Endothelial cell of umbilical vein (primary cell): Measurements from ENCODE around the gene MMP24. TPM values are rescaled to one million over a fixed set of nuclear protein-coding genes. Genes with fewer than 3 reads are reported as not detected.

ENCODE experiments used
- BruUV-seq: library from RNA; stranded (reverse); fragments of 400-500 nt; replicated peaks from 2 replicates; lab custom pipeline; 2021; lab: Mats Ljungman, UMichigan
- CTCF ChIA-PET: fragments of 300-600, 350-600 bp; sonication (Branson Sonifier 250); formaldehyde crosslinking; loops from one replicate; lab custom pipeline; 2021; ENCODE audit warnings: antibody characterized with exemption, inconsistent platforms; lab: Charles Lee
- POLR2A ChIA-PET: fragments of 300-600, 350-600 bp; sonication (Branson Sonifier 250); formaldehyde crosslinking; loops from one replicate; lab custom pipeline; 2021; ENCODE audit warnings: antibody characterized with exemption, inconsistent platforms; lab: Charles Lee
- DNase-seq: peaks from one replicate; pipeline ENCODE4 v3.0.0-alpha.2; 2011; ENCODE audit warnings: low read depth, low spot score
- FAIRE-seq: peaks from 2 replicates; lab custom pipeline; 2011; peaks lifted over from hg19 to GRCh38; lab: Jason Lieb, UNC
- H2AFZ ChIP-seq: 2 replicates; pipeline ENCODE4 v1.6.0; 2012; ENCODE audit warnings: low read depth, low read length, control low read depth, inconsistent platforms
- H3K27ac ChIP-seq: 2 replicates; pipeline ENCODE4 v1.5.1; 2011; ENCODE audit warnings: low read depth, mild to moderate bottlenecking, control low read depth, low read length, moderate library complexity; ENCODE audit not compliant: insufficient read depth
- H3K27me3 ChIP-seq, 2 experiments: 2 replicates each; pipeline versions ENCODE4 v1.6.0 to v1.6.1; 2011; ENCODE audit warnings: low read length in 2 of 2, mixed read lengths in 1 of 2; ENCODE audit not compliant: control insufficient read depth in 2 of 2, insufficient read depth in 2 of 2
- H3K36me3 ChIP-seq, 2 experiments: 2 replicates in 1 of 2; 3 replicates in 1 of 2; pipeline ENCODE4 v1.5.1; 2011; ENCODE audit warnings: low read length in 2 of 2, mild to moderate bottlenecking in 1 of 2, moderate library complexity in 1 of 2; ENCODE audit not compliant: control insufficient read depth in 2 of 2, insufficient read depth in 2 of 2; ENCODE audit errors: extremely low read depth in 1 of 2
- H3K4me1 ChIP-seq: 3 replicates; pipeline ENCODE4 v1.5.1; 2011; ENCODE audit warnings: mild to moderate bottlenecking, low read length; ENCODE audit not compliant: control insufficient read depth, insufficient read depth; ENCODE audit errors: extremely low read depth
- H3K4me2 ChIP-seq: 2 replicates; pipeline ENCODE4 v1.6.1; 2011; ENCODE audit warnings: low read length, control low read depth, mixed read lengths; ENCODE audit not compliant: insufficient read depth
- H3K4me3 ChIP-seq, 3 experiments: fragments of 200-600 bp in 1 of 3; sonication (generic), shearing (Covaris generic) in 1 of 3; replicated peaks in 1 of 3; 2 replicates each; pipeline ENCODE4 v1.5.1; 2011 to 2016; ENCODE audit warnings: control low read depth in 3 of 3, low read length in 3 of 3, mild to moderate bottlenecking in 2 of 3, inconsistent platforms in 1 of 3, low read depth in 1 of 3, moderate library complexity in 1 of 3; ENCODE audit not compliant: insufficient read depth in 1 of 3
- H3K79me2 ChIP-seq: 2 replicates; pipeline ENCODE4 v1.6.0; 2012; ENCODE audit warnings: low read length, inconsistent platforms; ENCODE audit not compliant: control insufficient read depth, insufficient read depth
- H3K9ac ChIP-seq: replicated peaks from 2 replicates; pipeline ENCODE3; 2011; ENCODE audit warnings: low read length, control low read depth; ENCODE audit not compliant: insufficient read depth; ENCODE audit errors: extremely low read depth
- H3K9me1 ChIP-seq: replicated peaks from 3 replicates; pipeline ENCODE4 v1.6.0; 2011; ENCODE audit warnings: mild to moderate bottlenecking, low read length; ENCODE audit not compliant: control insufficient read depth, insufficient read depth; ENCODE audit errors: extremely low read depth
- H3K9me3 ChIP-seq: replicated peaks from 2 replicates; pipeline ENCODE4 v1.5.1; 2012; ENCODE audit warnings: low read length, inconsistent platforms; ENCODE audit not compliant: control insufficient read depth, insufficient read depth
- H4K20me1 ChIP-seq: replicated peaks from 2 replicates; pipeline ENCODE3; 2011; ENCODE audit warnings: mild to moderate bottlenecking, low read length; ENCODE audit not compliant: control insufficient read depth, insufficient read depth; ENCODE audit errors: extremely low read depth
- CTCF ChIP-seq, 2 donors: IDR thresholded peaks; 1 replicate in 1 of 2; 2 replicates in 1 of 2; pipeline ENCODE4 v1.5.1; 2011; ENCODE audit warnings: low read length in 2 of 2, mild to moderate bottlenecking in 2 of 2, moderate library complexity in 2 of 2, control low read depth in 1 of 2, inconsistent platforms in 1 of 2, low read depth in 1 of 2; ENCODE audit not compliant: insufficient read depth in 1 of 2; ENCODE audit errors: extremely low read depth in 1 of 2
- EZH2 ChIP-seq: IDR thresholded peaks from 2 replicates; pipeline ENCODE4 v1.6.1; 2012; ENCODE audit warnings: borderline replicate concordance, low read depth, mild to moderate bottlenecking, moderate library complexity, low read length, inconsistent platforms; ENCODE audit not compliant: severe bottlenecking
- FOS ChIP-seq: IDR thresholded peaks from 2 replicates; pipeline ENCODE4 v1.6.1; 2011; ENCODE audit warnings: mild to moderate bottlenecking, low read length, moderate library complexity, borderline replicate concordance; ENCODE audit not compliant: insufficient read depth
- GATA2 ChIP-seq: IDR thresholded peaks from 2 replicates; pipeline ENCODE4 v1.7.0; 2011; ENCODE audit warnings: low read depth, mild to moderate bottlenecking, moderate library complexity, mixed read lengths, low read length; ENCODE audit not compliant: insufficient read length, insufficient read depth
- JUN ChIP-seq: IDR thresholded peaks from 2 replicates; pipeline ENCODE4 v1.6.1; 2011; ENCODE audit warnings: borderline replicate concordance, low read depth; ENCODE audit not compliant: insufficient read length, insufficient read depth
- MAX ChIP-seq: IDR thresholded peaks from 2 replicates; pipeline ENCODE4 v1.6.1; 2011; ENCODE audit not compliant: insufficient read depth, insufficient read length
- MYC ChIP-seq: IDR thresholded peaks from one replicate; pipeline ENCODE4 v1.6.1; 2011; ENCODE audit warnings: mild to moderate bottlenecking, low read depth, low read length
- POLR2A ChIP-seq: IDR thresholded peaks from 2 replicates; pipeline ENCODE4 v1.6.1; 2012; ENCODE audit warnings: low read depth, mild to moderate bottlenecking, control low read depth, low read length
- POLR2AphosphoS5 ChIP-seq: IDR thresholded peaks from 2 replicates; pipeline ENCODE4 v1.6.1; 2012; ENCODE audit warnings: low read depth, mild to moderate bottlenecking, control low read depth, low read length, moderate library complexity; ENCODE audit not compliant: insufficient read depth
- dilution Hi-C: fragments of 300-500 bp; cut with MboI; formaldehyde crosslinking; loops from one replicate; pipeline ENCODE4 v1.15.0; 2019; ENCODE audit warnings: low sequenced_read_pairs; ENCODE audit not compliant: extremely low pct_ligation_motif_present
- intact Hi-C: fragments of 100-400 bp; cut with micrococcal nuclease; formaldehyde crosslinking; loops from one replicate; pipeline ENCODE4 v1.10.0; 2022
- polyA plus RNA-seq, 4 experiments: library from polyadenylated mRNA; depleted of rRNA in 3 of 4; stranded (reverse) in 3 of 4; unstranded in 1 of 4; fragments of >200 nt; gene quantifications; 2 replicates each; pipeline versions ENCODE4 v1.2.1 to v1.2.3, GENCODE V29; 2011 to 2012; ENCODE audit warnings: missing spikeins in 1 of 4
- total RNA-seq: library from RNA; stranded (reverse); gene quantifications from 2 replicates; pipeline ENCODE4 v1.2.3, GENCODE V29; 2021

MMP24 gene
- total and polyA plus RNA-seq, 2 donors (not counting 3 experiments of a cell fraction or from before 2014, with no cell fraction given): 0.27 to 0.54 TPM

- CTCF ChIA-PET: interaction anchor here (1.5 kb wide), 1 partner anchor 158 kb away, joined by 5 read pairs; no protein-coding TSS in a partner anchor
- POLR2A ChIA-PET: no interaction called here
- H3K9me3 ChIP-seq: no peaks in the 10 kb centered on the region
- DNase-seq (no peak), FAIRE-seq (no peak)
- H3K4me3 ChIP-seq: no peak overlapping the region
- peaks cover 9% of the 10 kb centered on the region for H3K4me1 ChIP-seq
- H3K4me2 ChIP-seq: no peak overlapping the region
- H3K27ac ChIP-seq: no peak overlapping the region
- no peak overlapping the region for H2AFZ ChIP-seq
- H3K9ac ChIP-seq: no peak overlapping the region
- BruUV-seq: no TSS peak
- no peaks in the 10 kb centered on the region for H3K79me2 ChIP-seq
- no peaks in the 10 kb centered on the region for H4K20me1 ChIP-seq
- H3K27me3 ChIP-seq: peaks cover 0 to 2% of the 10 kb centered on the region in 2 experiments
- H3K9me1 ChIP-seq: no peaks in the 10 kb centered on the region
- TF ChIP-seq FOS (no peak), EZH2 (no peak), MYC (no peak), POLR2AphosphoS5 (no peak), JUN (no peak), CTCF (IDR thresholded peaks at IDR 0.05; ENCODE audit: extremely low read depth in 1 of 2, insufficient read depth in 1 of 2, low read depth in 1 of 2, low read length in 2 of 2) (no peak), GATA2 (no peak), MAX (no peak), POLR2A (no peak)
- H3K36me3 ChIP-seq: no peaks in the 10 kb centered on the region
- dilution Hi-C loops: loop anchor here (25.0 kb wide), 1 partner anchor 417 kb away; the partner anchor contains the start of gene NCOA6
- intact Hi-C loops: no loop called here
Observed at GRCh38 chr20:35254448-35254999, 28.0 kb downstream of the MMP24 start.
